ENCODE results near the gene KRTAP5-3. TPM values are rescaled to one million over a fixed set of nuclear protein-coding genes. Genes with fewer than 3 reads are reported as not detected.

Gene KRTAP5-3
- total and polyA plus RNA-seq, 2 of the 8 experiments (the other 6 are each of a cell fraction or from before 2014, with no cell fraction given) = not detected

DNA sequence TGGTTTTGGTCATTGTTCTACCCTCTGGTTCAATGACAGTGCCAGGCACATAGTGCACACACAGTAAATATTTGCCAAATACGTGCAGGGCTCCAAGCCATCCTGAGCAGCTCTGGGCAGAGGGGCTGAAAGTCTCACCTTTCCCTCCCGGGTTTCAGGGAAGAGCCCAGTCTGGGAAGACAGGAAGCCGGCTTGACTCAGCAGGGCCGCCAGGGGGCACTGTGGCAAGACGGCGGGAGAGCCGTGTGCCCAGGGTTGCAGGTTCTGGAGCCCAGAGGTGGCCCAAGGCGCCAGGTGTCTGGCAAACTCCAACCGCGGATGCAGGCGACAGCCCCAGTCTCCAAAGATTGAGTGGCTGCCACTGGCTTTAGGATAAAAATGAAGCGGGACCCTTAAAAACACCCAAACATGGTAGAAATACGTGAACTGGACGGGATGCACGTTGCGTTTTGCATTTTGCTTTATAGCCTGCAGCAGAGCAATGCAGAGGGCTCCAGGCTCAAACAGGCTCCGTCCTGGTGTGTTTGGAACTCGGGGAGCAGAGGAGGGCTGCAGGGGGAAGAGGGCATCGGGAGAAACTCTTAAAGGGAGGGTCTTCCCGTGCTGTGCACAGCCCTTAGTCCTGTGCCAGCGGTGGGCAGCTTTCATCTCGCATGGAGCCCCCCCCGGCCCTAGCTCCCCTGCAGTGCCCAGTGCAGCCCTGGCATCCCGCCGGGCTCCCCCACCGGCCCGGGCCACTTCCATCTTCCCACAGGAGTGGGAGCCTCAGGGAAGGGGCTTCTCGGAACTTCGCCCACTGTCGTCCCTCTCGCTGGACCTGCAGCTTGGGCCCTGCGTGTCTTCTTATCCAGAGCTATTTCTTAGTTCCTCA is 32.0 kb upstream of the KRTAP5-3 start:
- CTCF ChIA-PET (ENCODE audit: partially characterized antibody) = interaction anchor here (0.6 to 4.9 kb wide), 42 partner anchors 8 to 620 kb away, joined by 3 to 47 read pairs (median 4); partner anchors contain the start of genes KRTAP5-3 and KRTAP5-5
- peak; percentile 58 to 87 for DNase-seq (ENCODE audit: low read depth in 1 of 2, low spot score in 2 of 2)
- no peak for TF ChIP-seq MAFK (IDR thresholded peaks at IDR 0.05; ENCODE audit: low read depth, low read length)
- TF ChIP-seq, protein P1, sequence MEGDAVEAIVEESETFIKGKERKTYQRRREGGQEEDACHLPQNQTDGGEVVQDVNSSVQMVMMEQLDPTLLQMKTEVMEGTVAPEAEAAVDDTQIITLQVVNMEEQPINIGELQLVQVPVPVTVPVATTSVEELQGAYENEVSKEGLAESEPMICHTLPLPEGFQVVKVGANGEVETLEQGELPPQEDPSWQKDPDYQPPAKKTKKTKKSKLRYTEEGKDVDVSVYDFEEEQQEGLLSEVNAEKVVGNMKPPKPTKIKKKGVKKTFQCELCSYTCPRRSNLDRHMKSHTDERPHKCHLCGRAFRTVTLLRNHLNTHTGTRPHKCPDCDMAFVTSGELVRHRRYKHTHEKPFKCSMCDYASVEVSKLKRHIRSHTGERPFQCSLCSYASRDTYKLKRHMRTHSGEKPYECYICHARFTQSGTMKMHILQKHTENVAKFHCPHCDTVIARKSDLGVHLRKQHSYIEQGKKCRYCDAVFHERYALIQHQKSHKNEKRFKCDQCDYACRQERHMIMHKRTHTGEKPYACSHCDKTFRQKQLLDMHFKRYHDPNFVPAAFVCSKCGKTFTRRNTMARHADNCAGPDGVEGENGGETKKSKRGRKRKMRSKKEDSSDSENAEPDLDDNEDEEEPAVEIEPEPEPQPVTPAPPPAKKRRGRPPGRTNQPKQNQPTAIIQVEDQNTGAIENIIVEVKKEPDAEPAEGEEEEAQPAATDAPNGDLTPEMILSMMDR (IDR thresholded peaks at IDR 0.05; ENCODE audit: control extremely low read depth in 1 of 3, insufficient read depth in 1 of 3, low read depth in 1 of 3, low read length in 3 of 3) = peak; percentile 86 to 92 (median 89)
- no peak for TF ChIP-seq JUN (IDR thresholded peaks at IDR 0.05; ENCODE audit: low read depth, low read length)
- TF ChIP-seq, protein P2, sequence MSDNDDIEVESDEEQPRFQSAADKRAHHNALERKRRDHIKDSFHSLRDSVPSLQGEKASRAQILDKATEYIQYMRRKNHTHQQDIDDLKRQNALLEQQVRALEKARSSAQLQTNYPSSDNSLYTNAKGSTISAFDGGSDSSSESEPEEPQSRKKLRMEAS (IDR thresholded peaks at IDR 0.05) = peak; percentile 49; the same call in 1 of the 2 replicates
- TF ChIP-seq, protein P3, sequence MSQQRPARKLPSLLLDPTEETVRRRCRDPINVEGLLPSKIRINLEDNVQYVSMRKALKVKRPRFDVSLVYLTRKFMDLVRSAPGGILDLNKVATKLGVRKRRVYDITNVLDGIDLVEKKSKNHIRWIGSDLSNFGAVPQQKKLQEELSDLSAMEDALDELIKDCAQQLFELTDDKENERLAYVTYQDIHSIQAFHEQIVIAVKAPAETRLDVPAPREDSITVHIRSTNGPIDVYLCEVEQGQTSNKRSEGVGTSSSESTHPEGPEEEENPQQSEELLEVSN (IDR thresholded peaks at IDR 0.05) = no peak
- peak; percentile 42 to 60; a peak in 3 of 4 replicates for TF ChIP-seq RAD21 (IDR thresholded peaks at IDR 0.05 in 1 of 2, conservative IDR thresholded peaks at IDR 0.05 in 1 of 2; ENCODE audit: low read depth in 2 of 2, low read length in 2 of 2)

More for the DNA sequence above, 32.0 kb upstream of the KRTAP5-3 start:
- Histone ChIP-seq H4K91ac (replicated peaks; ENCODE audit: insufficient read length, low read length) (no peak overlapping the region), H4K5ac (ENCODE audit: insufficient read length, low read depth, low read length) (no peak overlapping the region), H4K20me1 (replicated peaks in 1 of 2; ENCODE audit: control insufficient read depth in 1 of 2, insufficient read depth in 2 of 2, low read length in 2 of 2) (no peaks in the 10 kb centered on the region), H3K4me1 (replicated peaks in 1 of 4; ENCODE audit: control insufficient read depth in 3 of 4, insufficient read depth in 4 of 4, low read length in 3 of 4) (no peaks in the 10 kb centered on the region; a peak in 1 of 7 replicates), H4K8ac (ENCODE audit: extremely low read depth, insufficient read depth, low read length) (peak overlapping the region; percentile 20; the same call in 1 of the 2 replicates), H3K23ac (ENCODE audit: insufficient read length) (no peak overlapping the region), H3K79me2 (ENCODE audit: control insufficient read depth in 1 of 2, insufficient read depth in 2 of 2, low read length in 2 of 2) (no peaks in the 10 kb centered on the region), H3K23me2 (ENCODE audit: low read depth, low read length) (no peaks in the 10 kb centered on the region; the same call in 1 of the 2 replicates), H3K79me1 (ENCODE audit: low read depth, low read length) (no peaks in the 10 kb centered on the region), H2BK20ac (ENCODE audit: low read length) (no peak overlapping the region), H3K4ac (replicated peaks; ENCODE audit: insufficient read length, low read depth, low read length) (no peak overlapping the region), H3K27ac (ENCODE audit: low read depth, low read length) (no peak overlapping the region), H2BK15ac (ENCODE audit: low read length) (no peak overlapping the region), H3K36me3 (ENCODE audit: control insufficient read depth in 2 of 4, insufficient read depth in 4 of 4, low read length in 3 of 4) (no peaks in the 10 kb centered on the region), H3K4me2 (ENCODE audit: insufficient read depth in 1 of 2, low read depth in 2 of 2, low read length in 2 of 2) (no peak overlapping the region), H2AK5ac (ENCODE audit: low read depth, low read length) (no peak overlapping the region), H3K9ac (replicated peaks in 1 of 4; ENCODE audit: extremely low read depth in 1 of 4, low read depth in 3 of 4, low read length in 3 of 4) (no peak overlapping the region), H3K27me3 (replicated peaks in 1 of 4; ENCODE audit: control insufficient read depth in 3 of 4, extremely low read depth in 1 of 4, insufficient read depth in 3 of 4, low read length in 3 of 4) (no peaks in the 10 kb centered on the region; a peak in 1 of 7 replicates), H2BK5ac (ENCODE audit: low read depth, low read length) (peak overlapping the region; percentile 44; the same call in 1 of the 2 replicates), H3K9me3 (ENCODE audit: insufficient read depth in 2 of 2, low read depth in 1 of 2, low read length in 1 of 2) (no peaks in the 10 kb centered on the region), H2BK120ac (replicated peaks; ENCODE audit: low read depth, low read length) (no peak overlapping the region), H3K18ac (ENCODE audit: extremely low read depth, low read length) (no peak overlapping the region), H3K4me3 (ENCODE audit: extremely low read depth in 1 of 4, insufficient read depth in 2 of 4, low read depth in 3 of 4, low read length in 4 of 4) (no peak overlapping the region), H2BK12ac (ENCODE audit: low read depth, low read length) (0 out of 2 replicates have a peak overlapping the region, but pooled peaks have one; percentile 27), H3K14ac (ENCODE audit: insufficient read length) (no peak overlapping the region), H2AFZ (ENCODE audit: low read length) (0 out of 2 replicates have a peak overlapping the region, but pooled peaks have one; percentile 34), H3K56ac (replicated peaks; ENCODE audit: insufficient read length, low read depth, low read length) (no peak overlapping the region)
- FAIRE-seq = no peak
- POLR2A ChIA-PET (ENCODE audit: partially characterized antibody) = no interaction called here
- 56% methylated on average over 31 of the region's 32 CpGs; no CpG with 5 or more reads in 1 of the 2 experiments for WGBS, 2 experiments (ENCODE audit: extremely low coverage in 1 of 2, insufficient coverage in 1 of 2, insufficient read length in 1 of 2, insufficient replicate concordance in 2 of 2, low coverage in 1 of 2, low lambda C conversion rate in 2 of 2, missing lambda C conversion rate in 1 of 2)

Data from H1 (cell line).